HEK293 (cell line): ENCODE results near the gene DROSHA.

Experiments
- CTCF ChIA-PET: fragments of 350-600 bp; formaldehyde crosslinking; extraction: SDS; loops from one replicate; lab custom pipeline; 2021; ENCODE audit warnings: antibody characterized with exemption; lab: Yijun Ruan, JAX
- POLR2A ChIA-PET: fragments of 300-600 bp; formaldehyde crosslinking; extraction: SDS; loops from one replicate; lab custom pipeline; 2020; ENCODE audit warnings: antibody characterized with exemption, inconsistent platforms; lab: Yijun Ruan, JAX
- H3K27ac ChIP-seq: fragments of 200-500 bp; sonication (Bioruptor generic); 2 replicates; pipeline ENCODE4 v1.5.1; 2014; ENCODE audit warnings: low read depth, low read length, control low read depth, inconsistent platforms; ENCODE audit errors: extremely low read depth
- H3K36me3 ChIP-seq, 2 experiments: fragments of 200-500 bp in 1 of 2; sonication (Bioruptor generic) in 1 of 2; 1 replicate in 1 of 2; 2 replicates in 1 of 2; pipeline ENCODE4 v1.5.1; 2014 to 2017; ENCODE audit warnings: inconsistent platforms in 2 of 2, low read length in 2 of 2; ENCODE audit not compliant: control insufficient read depth in 2 of 2, insufficient read depth in 1 of 2
- H3K4me1 ChIP-seq: fragments of 200-500 bp; sonication (Bioruptor generic); 2 replicates; pipeline ENCODE4 v1.5.1; 2014; ENCODE audit warnings: mild to moderate bottlenecking, low read length, inconsistent platforms; ENCODE audit not compliant: control insufficient read depth, insufficient read depth
- H3K4me3 ChIP-seq: 2 replicates; pipeline ENCODE4 v1.5.1; 2011; ENCODE audit warnings: low read depth, mild to moderate bottlenecking, control low read depth, low read length, moderate library complexity
- H3K9me3 ChIP-seq: fragments of 200-500 bp; sonication (Bioruptor generic); 2 replicates; pipeline ENCODE4 v1.5.1; 2014; ENCODE audit warnings: low read depth, low read length, inconsistent platforms; ENCODE audit not compliant: control insufficient read depth, insufficient read depth
- BCL11B ChIP-seq: fragments of 450-650 bp; formaldehyde crosslinking; IDR thresholded peaks from 2 replicates; pipeline ENCODE4 v1.5.1; 2016; ENCODE audit warnings: low read depth, missing biosample characterization, missing genetic modification characterization
- HOXA7 ChIP-seq: sonication (generic); formaldehyde crosslinking; IDR thresholded peaks from 2 replicates; pipeline ENCODE4 v1.8.1; 2022; ENCODE audit warnings: missing genetic modification reagents, borderline replicate concordance
- SP3 ChIP-seq: fragments of 450-650 bp; formaldehyde crosslinking; IDR thresholded peaks from 2 replicates; pipeline ENCODE4 v1.5.1; 2016; ENCODE audit warnings: missing biosample characterization, missing genetic modification characterization
- ZBTB48 ChIP-seq: fragments of 450-650 bp; formaldehyde crosslinking; IDR thresholded peaks from 2 replicates; pipeline ENCODE4 v1.5.1; 2016; ENCODE audit warnings: missing biosample characterization, missing genetic modification characterization
- ZFHX2 ChIP-seq: fragments of 450-650 bp; formaldehyde crosslinking; conservative IDR thresholded peaks from 2 replicates; pipeline ENCODE4 v1.5.1; 2016; ENCODE audit warnings: missing biosample characterization, missing genetic modification characterization
- ZNF10 ChIP-seq: fragments of 450-650 bp; formaldehyde crosslinking; IDR thresholded peaks from 2 replicates; pipeline ENCODE4 v1.5.1; 2017; ENCODE audit warnings: missing biosample characterization, missing genetic modification characterization
- ZNF2 ChIP-seq: fragments of 450-650 bp; formaldehyde crosslinking; IDR thresholded peaks from 2 replicates; pipeline ENCODE4 v1.5.1; 2016; ENCODE audit warnings: missing biosample characterization, missing genetic modification characterization
- ZNF23 ChIP-seq: fragments of 450-650 bp; formaldehyde crosslinking; IDR thresholded peaks from 2 replicates; pipeline ENCODE4 v1.5.1; 2016; ENCODE audit warnings: missing biosample characterization, missing genetic modification characterization, borderline replicate concordance
- ZNF266 ChIP-seq: fragments of 450-650 bp; formaldehyde crosslinking; IDR thresholded peaks from 2 replicates; pipeline ENCODE4 v1.5.1; 2016; ENCODE audit warnings: missing biosample characterization, missing genetic modification characterization, low read depth
- ZNF48 ChIP-seq: fragments of 450-650 bp; formaldehyde crosslinking; IDR thresholded peaks from 2 replicates; pipeline ENCODE4 v1.5.1; 2016; ENCODE audit warnings: missing biosample characterization, missing genetic modification characterization
- ZNF529 ChIP-seq: fragments of 450-650 bp; formaldehyde crosslinking; IDR thresholded peaks from 2 replicates; pipeline ENCODE4 v1.5.1; 2017; ENCODE audit warnings: missing genetic modification characterization, missing biosample characterization; ENCODE audit not compliant: insufficient replicate concordance
- ZNF549 ChIP-seq: fragments of 450-650 bp; IDR thresholded peaks from 2 replicates; pipeline ENCODE4 v1.5.1; 2018; ENCODE audit warnings: missing biosample characterization, missing genetic modification characterization, mild to moderate bottlenecking, inconsistent platforms, moderate library complexity
- ZNF670 ChIP-seq: fragments of 450-650 bp; formaldehyde crosslinking; IDR thresholded peaks from 2 replicates; pipeline ENCODE4 v1.5.1; 2016; ENCODE audit warnings: missing biosample characterization, missing genetic modification characterization, low read depth
- ZNF777 ChIP-seq: fragments of 450-650 bp; formaldehyde crosslinking; IDR thresholded peaks from 2 replicates; pipeline ENCODE4 v1.5.1; 2017; ENCODE audit warnings: missing biosample characterization, missing genetic modification characterization, borderline replicate concordance
- ZNF830 ChIP-seq: fragments of 450-650 bp; IDR thresholded peaks from 2 replicates; pipeline ENCODE4 v1.5.0; 2018; ENCODE audit warnings: missing biosample characterization, missing genetic modification characterization, low read depth, mild to moderate bottlenecking, moderate library complexity
- TF ChIP-seq, protein P1 (sequence below): fragments of 450-650 bp; formaldehyde crosslinking; IDR thresholded peaks from 2 replicates; pipeline ENCODE4 v1.5.1; 2016; ENCODE audit warnings: missing biosample characterization, missing genetic modification characterization, low read depth
- TF ChIP-seq, protein P2 (sequence below): fragments of 450-650 bp; formaldehyde crosslinking; IDR thresholded peaks from 2 replicates; pipeline ENCODE4 v1.5.1; 2016; ENCODE audit warnings: missing biosample characterization, missing genetic modification characterization
- TF ChIP-seq, protein P3 (sequence below): fragments of 450-650 bp; formaldehyde crosslinking; IDR thresholded peaks from 2 replicates; pipeline ENCODE4 v1.5.1; 2016; ENCODE audit warnings: missing biosample characterization, missing genetic modification characterization
- TF ChIP-seq, protein P4 (sequence below): fragments of 450-650 bp; formaldehyde crosslinking; IDR thresholded peaks from 2 replicates; pipeline ENCODE4 v1.5.1; 2016; ENCODE audit warnings: missing biosample characterization, missing genetic modification characterization
- TF ChIP-seq, protein P5 (sequence below): sonication (generic); formaldehyde crosslinking; IDR thresholded peaks from 2 replicates; pipeline ENCODE4 v1.8.1; 2022; ENCODE audit warnings: mild to moderate bottlenecking, moderate library complexity, missing genetic modification reagents
- TF ChIP-seq, protein P6 (sequence below): fragments of 450-650 bp; formaldehyde crosslinking; IDR thresholded peaks from 2 replicates; pipeline ENCODE4 v1.5.1; 2016; ENCODE audit warnings: missing biosample characterization, missing genetic modification characterization, low read depth

The DROSHA gene

DNA sequence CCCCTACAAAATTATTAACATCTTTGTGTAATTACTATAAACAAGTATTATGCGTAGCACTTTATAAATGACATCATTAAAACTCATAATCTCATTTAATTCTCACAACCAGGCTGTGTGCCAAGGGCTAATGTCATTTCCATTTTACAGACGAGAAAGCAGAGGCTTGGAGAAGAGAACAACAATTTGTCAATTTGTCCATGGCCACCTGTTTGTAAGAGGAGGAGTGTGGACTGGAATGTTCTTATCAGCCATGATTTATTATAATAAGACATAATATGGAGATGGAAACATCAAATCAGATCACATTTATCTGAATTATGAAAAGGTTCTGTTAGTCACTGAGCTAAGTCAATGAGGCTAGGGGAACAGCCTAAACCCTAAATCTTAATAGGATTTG, 97.0 kb downstream of the DROSHA start:
- ChIA-PET POLR2A (no interaction called here), CTCF (interaction anchor here (0.6 kb wide), 1 partner anchor 32 kb away, joined by 3 read pairs; no protein-coding TSS in a partner anchor)
- TF ChIP-seq, protein P1, sequence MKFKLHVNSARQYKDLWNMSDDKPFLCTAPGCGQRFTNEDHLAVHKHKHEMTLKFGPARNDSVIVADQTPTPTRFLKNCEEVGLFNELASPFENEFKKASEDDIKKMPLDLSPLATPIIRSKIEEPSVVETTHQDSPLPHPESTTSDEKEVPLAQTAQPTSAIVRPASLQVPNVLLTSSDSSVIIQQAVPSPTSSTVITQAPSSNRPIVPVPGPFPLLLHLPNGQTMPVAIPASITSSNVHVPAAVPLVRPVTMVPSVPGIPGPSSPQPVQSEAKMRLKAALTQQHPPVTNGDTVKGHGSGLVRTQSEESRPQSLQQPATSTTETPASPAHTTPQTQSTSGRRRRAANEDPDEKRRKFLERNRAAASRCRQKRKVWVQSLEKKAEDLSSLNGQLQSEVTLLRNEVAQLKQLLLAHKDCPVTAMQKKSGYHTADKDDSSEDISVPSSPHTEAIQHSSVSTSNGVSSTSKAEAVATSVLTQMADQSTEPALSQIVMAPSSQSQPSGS (tag by site-specific recombination): peak; percentile 42; the same call in 1 of the 2 replicates
- TF ChIP-seq, protein P2, sequence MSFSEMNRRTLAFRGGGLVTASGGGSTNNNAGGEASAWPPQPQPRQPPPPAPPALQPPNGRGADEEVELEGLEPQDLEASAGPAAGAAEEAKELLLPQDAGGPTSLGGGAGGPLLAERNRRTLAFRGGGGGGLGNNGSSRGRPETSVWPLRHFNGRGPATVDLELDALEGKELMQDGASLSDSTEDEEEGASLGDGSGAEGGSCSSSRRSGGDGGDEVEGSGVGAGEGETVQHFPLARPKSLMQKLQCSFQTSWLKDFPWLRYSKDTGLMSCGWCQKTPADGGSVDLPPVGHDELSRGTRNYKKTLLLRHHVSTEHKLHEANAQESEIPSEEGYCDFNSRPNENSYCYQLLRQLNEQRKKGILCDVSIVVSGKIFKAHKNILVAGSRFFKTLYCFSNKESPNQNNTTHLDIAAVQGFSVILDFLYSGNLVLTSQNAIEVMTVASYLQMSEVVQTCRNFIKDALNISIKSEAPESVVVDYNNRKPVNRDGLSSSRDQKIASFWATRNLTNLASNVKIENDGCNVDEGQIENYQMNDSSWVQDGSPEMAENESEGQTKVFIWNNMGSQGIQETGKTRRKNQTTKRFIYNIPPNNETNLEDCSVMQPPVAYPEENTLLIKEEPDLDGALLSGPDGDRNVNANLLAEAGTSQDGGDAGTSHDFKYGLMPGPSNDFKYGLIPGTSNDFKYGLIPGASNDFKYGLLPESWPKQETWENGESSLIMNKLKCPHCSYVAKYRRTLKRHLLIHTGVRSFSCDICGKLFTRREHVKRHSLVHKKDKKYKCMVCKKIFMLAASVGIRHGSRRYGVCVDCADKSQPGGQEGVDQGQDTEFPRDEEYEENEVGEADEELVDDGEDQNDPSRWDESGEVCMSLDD (tag by site-specific recombination): no peak

DNA sequence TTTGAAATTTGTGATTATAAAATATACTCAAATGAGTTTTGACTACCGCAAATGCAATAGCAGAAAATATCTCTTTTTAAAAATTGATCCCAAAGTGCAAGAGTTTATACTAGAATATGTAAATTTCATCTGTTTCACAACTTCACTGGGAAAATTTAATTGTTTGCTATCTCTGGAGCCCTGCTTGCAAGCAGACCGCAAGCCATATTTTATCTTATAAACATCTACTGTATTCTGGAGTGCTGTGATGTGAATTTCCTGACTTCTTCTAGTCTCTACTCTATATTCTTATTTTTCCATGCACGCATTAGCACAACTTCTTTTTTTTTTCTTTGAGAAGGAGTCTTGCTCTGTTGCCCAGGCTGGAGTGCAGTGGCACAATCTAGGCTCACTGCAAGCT, 98.7 kb downstream of the DROSHA start:
- Histone ChIP-seq H3K36me3 (peaks cover 44 to 66% of the 10 kb centered on the region in 2 experiments), H3K4me1 (no peaks in the 10 kb centered on the region), H3K4me3 (no peak overlapping the region), H3K9me3 (no peaks in the 10 kb centered on the region), H3K27ac (no peak overlapping the region)
- CTCF ChIA-PET: no interaction called here
- POLR2A ChIA-PET: no interaction called here
- TF ChIP-seq ZNF549 (tag by site-specific recombination) (no peak), HOXA7 (no peak), ZNF23 (tag by site-specific recombination) (no peak), ZNF777 (tag by site-specific recombination) (no peak), ZNF830 (tag by site-specific recombination) (no peak), ZBTB48 (tag by site-specific recombination) (no peak), ZNF670 (tag by site-specific recombination) (no peak), ZNF529 (no peak), ZNF10 (tag by site-specific recombination) (no peak), ZNF266 (tag by site-specific recombination) (no peak), ZFHX2 (tag by site-specific recombination) (no peak), ZNF2 (tag by site-specific recombination) (no peak), BCL11B (no peak), ZNF48 (tag by site-specific recombination) (no peak), SP3 (tag by site-specific recombination) (no peak)
- TF ChIP-seq, protein P3, sequence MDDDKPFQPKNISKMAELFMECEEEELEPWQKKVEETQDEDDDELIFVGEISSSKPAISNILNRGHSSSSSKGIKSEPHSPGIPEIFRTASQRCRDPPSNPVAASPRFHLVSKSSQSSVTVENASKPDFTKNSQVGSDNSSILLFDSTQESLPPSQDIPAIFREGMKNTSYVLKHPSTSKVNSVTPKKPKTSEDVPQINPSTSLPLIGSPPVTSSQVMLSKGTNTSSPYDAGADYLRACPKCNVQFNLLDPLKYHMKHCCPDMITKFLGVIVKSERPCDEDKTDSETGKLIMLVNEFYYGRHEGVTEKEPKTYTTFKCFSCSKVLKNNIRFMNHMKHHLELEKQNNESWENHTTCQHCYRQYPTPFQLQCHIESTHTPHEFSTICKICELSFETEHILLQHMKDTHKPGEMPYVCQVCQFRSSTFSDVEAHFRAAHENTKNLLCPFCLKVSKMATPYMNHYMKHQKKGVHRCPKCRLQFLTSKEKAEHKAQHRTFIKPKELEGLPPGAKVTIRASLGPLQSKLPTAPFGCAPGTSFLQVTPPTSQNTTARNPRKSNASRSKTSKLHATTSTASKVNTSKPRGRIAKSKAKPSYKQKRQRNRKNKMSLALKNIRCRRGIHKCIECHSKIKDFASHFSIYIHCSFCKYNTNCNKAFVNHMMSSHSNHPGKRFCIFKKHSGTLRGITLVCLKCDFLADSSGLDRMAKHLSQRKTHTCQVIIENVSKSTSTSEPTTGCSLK (tag by site-specific recombination): no peak
- TF ChIP-seq, protein P4, sequence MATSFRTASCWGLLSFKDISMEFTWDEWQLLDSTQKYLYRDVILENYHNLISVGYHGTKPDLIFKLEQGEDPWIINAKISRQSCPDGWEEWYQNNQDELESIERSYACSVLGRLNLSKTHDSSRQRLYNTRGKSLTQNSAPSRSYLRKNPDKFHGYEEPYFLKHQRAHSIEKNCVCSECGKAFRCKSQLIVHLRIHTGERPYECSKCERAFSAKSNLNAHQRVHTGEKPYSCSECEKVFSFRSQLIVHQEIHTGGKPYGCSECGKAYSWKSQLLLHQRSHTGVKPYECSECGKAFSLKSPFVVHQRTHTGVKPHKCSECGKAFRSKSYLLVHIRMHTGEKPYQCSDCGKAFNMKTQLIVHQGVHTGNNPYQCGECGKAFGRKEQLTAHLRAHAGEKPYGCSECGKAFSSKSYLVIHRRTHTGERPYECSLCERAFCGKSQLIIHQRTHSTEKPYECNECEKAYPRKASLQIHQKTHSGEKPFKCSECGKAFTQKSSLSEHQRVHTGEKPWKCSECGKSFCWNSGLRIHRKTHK (tag by site-specific recombination): no peak
- TF ChIP-seq, protein P5, sequence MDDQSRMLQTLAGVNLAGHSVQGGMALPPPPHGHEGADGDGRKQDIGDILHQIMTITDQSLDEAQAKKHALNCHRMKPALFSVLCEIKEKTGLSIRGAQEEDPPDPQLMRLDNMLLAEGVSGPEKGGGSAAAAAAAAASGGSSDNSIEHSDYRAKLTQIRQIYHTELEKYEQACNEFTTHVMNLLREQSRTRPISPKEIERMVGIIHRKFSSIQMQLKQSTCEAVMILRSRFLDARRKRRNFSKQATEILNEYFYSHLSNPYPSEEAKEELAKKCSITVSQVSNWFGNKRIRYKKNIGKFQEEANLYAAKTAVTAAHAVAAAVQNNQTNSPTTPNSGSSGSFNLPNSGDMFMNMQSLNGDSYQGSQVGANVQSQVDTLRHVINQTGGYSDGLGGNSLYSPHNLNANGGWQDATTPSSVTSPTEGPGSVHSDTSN: no peak
- TF ChIP-seq, protein P6, sequence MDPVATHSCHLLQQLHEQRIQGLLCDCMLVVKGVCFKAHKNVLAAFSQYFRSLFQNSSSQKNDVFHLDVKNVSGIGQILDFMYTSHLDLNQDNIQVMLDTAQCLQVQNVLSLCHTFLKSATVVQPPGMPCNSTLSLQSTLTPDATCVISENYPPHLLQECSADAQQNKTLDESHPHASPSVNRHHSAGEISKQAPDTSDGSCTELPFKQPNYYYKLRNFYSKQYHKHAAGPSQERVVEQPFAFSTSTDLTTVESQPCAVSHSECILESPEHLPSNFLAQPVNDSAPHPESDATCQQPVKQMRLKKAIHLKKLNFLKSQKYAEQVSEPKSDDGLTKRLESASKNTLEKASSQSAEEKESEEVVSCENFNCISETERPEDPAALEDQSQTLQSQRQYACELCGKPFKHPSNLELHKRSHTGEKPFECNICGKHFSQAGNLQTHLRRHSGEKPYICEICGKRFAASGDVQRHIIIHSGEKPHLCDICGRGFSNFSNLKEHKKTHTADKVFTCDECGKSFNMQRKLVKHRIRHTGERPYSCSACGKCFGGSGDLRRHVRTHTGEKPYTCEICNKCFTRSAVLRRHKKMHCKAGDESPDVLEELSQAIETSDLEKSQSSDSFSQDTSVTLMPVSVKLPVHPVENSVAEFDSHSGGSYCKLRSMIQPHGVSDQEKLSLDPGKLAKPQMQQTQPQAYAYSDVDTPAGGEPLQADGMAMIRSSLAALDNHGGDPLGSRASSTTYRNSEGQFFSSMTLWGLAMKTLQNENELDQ (tag by site-specific recombination): no peak

More for the DNA sequence above, 97.0 kb downstream of the DROSHA start:
- no peak overlapping the region for H3K27ac ChIP-seq
- H3K9me3 ChIP-seq: no peaks in the 10 kb centered on the region
- peaks cover 37 to 77% of the 10 kb centered on the region in 2 experiments for H3K36me3 ChIP-seq
- no peak overlapping the region for H3K4me3 ChIP-seq
- no peaks in the 10 kb centered on the region for H3K4me1 ChIP-seq
